HG03575 (cell line): ENCODE data around the gene ANKRD34B.
"Not testable (repeated sequence)": the region's sequence is repeated elsewhere in the genome, so short reads cannot be mapped to it uniquely, and the experiment has no call there.

ENCODE experiments used
- ATAC-seq: cut with Tn5 transposase; IDR thresholded peaks from one replicate; pipeline ENCODE4 v1.9.1; 2021; ENCODE audit not compliant: unreplicated experiment, insufficient number of reproducible peaks, low FRiP score; ENCODE audit errors: extremely low read depth

The ANKRD34B gene

DNA sequence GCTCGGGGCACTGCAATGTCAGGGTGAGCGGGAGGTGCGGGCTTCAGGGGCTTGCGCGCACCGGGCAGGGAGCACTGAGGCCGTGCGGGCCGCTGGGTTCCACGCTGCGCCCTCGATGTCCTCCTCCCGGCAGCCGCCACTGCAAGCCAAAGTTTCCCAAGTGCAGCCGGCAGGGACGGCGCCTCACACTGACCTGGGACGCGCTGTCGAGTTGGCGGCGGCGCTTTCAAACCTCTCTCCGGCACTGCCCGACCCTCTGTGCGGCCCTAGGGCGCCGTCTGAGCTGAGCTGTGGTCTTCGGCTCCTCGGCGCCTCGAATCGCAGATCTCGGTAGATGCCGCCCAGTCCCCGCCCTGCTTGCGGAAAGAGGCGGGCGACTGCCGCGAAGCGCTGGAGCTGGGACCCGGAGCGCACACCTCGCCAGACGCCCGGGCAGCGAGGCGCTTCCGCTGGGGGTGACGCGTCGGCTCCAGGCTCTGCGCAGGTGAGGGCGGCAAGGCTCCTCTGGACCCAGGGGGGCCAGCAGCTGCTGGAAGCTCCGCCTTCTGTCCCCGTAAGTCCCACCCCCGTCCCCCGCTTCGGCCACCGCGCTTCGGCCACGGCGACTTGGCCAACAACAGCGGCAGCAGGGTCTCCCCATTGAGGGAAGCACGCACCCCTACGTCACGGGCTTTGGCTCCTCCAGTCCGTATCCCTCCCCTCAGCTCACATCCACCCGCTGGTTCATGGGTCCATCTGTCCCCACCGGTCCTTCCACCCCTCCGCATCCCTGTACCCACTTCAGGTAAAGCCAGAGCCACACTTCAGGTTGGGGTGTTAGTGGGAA, at the start of gene ANKRD34B:
Gene ANKRD34B (minus strand): TSS at position 320 of the 826 bp plus-strand sequence. CDS start 10,261 bp downstream, outside the sequence.
- ATAC-seq: no peak

GRCh38 chr5:80619086-80619485, 49.0 kb upstream of the ANKRD34B start:
- ATAC-seq: no peak

GRCh38 chr5:80618438-80618837, 48.4 kb upstream of the ANKRD34B start:
- ATAC-seq: no peak

DNA sequence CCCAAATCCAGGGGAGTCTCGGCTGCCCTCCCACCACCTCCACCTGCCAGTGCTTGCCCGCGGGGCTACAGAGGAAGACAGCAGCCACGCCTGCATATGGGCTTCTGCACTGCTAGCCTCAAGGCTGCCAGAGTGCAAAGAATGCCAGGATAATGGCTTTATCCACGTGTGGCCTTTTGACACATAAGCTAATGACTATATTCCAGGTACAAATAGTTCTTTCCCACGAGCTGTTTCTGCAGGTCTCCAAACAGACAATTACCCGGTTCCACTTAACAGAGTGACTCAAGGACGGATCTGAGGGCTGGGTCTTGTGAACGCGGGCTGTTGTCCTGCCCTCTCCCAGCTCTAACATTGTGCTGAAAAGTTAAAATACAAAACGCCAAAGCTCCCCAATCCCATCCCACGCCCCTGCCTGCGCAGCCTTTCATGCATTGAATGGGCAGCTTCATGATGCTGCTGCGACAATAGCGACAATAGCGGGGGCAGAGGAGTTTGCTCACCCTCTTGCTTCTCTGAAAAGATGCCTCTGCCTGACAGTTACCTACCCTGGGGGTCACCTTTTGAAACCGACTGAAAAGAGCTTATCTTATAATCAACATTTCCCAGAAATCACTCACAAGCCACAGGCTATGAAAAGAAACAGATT, 45.3 kb upstream of the ANKRD34B start:
- no peak for ATAC-seq

DNA sequence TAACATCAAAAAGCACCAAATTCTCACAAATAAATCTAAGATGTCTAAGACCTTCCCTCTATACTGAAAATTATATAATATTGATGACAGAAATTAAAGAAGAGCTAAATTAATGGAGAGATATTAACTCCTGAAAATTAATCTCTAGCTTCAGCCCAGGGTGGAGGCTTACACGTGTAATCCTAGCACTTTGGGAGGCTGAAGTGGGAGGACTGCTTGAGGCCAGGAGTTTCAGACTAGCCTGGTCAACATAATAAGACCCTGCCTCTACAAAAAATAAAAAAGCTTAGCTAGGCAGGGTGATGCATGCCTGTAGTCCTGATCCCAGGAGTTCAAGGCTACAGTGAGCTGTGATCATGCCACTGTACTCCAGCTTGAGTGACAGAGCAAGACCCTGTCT, 39.6 kb upstream of the ANKRD34B start:
- ATAC-seq: no peak

DNA sequence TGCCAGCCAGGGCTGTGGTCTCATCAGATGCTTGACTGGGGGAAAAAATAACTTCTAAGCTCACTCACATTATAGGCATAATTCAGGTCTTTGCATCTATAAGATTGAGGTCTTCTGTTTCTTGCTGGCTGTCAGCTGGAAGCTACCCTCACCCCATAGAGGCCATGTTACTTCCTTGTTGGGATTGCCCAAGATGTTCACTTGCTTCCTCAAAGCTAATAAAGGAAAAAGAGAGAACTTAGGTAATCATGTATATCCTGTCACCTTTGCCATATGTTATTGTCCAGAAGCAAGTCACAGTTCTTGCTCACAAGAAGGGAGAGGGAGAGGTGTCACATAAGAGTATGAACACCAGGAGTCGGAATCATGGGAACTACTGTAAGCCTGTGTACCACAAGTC, 38.7 kb upstream of the ANKRD34B start:
- ATAC-seq: no peak

DNA sequence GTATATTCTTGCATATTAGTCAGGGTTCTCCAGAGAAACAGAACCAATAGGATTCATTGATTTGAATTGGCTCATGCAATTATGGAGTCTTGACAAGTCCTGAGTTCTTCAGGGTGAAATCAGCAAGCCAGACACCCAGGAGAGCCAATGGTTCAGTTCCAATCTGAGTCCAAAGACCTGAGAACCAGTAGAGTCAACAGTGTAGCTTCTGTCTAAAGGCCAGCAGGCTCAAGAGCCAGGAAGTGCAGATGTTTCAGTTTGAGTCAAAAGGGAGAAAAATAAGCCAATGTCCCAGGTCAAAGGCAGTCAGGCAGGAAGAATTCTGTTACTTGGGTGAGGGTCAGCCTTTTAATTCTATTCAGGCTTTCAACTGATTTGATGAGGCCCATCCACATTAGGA, 37.8 kb upstream of the ANKRD34B start:
- ATAC-seq: no peak

- no peak for ATAC-seq
Observed at GRCh38 chr5:80607343-80607742, 37.3 kb upstream of the ANKRD34B start.

DNA sequence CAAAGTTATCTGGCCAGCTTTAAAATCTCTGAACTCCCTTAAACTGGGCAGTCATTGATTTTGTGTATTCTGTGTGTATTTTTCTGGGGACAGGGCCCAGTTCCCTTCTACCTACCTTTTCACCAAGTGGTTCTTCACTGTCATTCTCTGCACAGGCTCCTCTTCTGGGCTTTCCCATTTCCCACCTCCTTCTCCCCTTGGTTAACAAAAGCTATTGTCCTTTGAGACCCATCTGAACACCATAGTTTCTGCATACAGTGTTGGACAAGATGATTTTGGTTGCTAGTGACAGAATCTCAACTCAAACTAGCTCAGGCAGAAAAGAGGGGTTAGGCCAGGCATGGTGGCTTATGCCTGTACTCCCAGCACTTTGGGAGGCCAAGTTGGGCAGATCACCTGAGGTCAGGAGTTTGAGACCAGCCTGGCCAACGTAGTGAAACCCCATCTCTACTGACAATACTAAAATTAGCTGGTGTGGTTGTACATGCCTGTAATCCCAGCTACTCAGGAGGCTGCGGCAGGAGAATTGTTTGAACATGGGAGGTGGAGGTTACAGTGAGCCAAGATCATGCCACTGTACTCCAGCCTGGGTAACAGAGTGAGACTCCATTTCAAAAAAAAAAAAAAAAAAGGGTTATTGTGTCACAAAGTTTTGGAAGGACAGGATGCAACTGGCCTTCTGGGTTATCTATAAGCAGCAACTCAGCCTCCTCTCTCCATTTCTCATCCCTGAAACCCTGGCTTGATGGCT, 31.0 kb upstream of the ANKRD34B start:
- ATAC-seq: no peak

DNA sequence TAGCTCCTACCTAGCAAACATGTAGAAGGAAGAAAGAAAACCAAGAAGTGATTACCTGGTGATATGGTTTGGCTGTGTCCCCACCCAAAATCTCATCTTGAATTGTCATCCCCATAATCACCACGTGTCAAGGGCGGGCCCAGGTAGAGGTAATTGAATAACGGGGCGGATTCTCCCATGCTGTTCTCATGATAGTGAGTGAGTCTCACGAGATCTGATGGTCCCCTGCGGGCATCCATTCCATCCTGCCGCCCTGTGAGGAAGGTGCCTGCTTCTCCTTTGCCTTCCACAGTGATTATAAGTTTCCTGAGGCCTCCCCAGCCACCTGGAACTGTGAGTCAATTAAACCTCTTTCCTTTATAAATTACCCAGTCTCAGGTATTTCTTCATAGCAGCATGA, 27.4 kb upstream of the ANKRD34B start:
- ATAC-seq: no peak

DNA sequence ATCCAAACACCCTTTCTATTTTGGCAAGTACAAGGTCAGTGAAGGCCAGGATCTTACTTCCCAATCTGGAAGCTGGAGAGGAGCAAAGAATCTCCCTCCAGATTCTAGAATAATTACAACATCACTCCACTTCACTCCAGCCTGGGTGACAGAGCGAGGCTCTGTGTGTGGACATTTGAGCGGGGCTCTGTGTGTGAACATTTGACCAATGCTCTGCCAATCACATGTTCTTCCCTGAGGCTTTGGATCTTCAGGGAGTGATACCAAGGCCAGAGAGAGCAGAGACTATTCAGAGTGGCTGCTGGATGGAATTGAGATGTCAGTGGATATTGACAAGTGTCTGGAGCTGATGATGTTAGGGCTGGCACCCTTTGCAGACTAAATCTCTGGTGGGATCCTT, 24.7 kb upstream of the ANKRD34B start:
- no peak for ATAC-seq

GRCh38 chr5:80592761-80593160, 22.7 kb upstream of the ANKRD34B start:
- no peak for ATAC-seq

DNA sequence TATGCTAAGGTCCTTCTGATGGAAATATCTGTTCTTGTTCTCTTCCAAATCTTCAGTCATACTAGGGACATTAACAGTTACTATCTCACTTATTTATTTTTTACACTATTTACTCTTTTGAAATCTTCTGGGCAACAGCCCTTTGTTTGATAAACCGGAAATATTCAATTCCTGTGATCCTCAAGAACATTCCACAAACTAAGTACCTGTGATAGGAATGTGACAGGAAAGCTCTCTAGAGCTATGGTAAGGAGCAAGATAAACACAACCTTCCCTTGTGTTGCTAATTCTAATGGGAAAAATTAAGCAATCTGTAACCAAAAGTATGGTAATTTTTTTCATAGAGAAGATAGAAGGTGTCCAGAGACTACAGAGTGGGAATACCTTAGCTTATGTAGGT, 22.0 kb upstream of the ANKRD34B start:
- no peak for ATAC-seq

- ATAC-seq: no peak
Observed at GRCh38 chr5:80591352-80591751, 21.3 kb upstream of the ANKRD34B start.

DNA sequence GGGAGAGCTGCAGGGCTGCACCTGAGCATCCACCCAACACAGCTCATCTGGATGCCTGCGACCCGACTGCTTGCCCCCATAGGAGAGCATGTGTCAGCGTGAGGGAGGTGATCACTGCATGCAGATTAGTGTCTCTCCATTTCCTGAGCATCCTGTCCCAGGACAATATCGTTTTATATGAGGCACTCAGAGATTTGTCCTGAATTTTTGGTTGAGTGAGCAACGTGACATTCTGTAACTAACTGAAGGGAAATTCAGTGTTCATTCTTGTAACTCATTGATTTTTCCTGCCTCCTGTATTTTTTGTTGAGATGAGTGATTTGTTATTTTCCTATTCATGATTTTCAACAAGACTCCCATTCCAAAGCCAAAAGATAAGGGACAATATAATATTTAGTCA, 20.7 kb upstream of the ANKRD34B start:
- no peak for ATAC-seq

GRCh38 chr5:80588858-80589540, 18.9 kb upstream of the ANKRD34B start:
- ATAC-seq: no peak

DNA sequence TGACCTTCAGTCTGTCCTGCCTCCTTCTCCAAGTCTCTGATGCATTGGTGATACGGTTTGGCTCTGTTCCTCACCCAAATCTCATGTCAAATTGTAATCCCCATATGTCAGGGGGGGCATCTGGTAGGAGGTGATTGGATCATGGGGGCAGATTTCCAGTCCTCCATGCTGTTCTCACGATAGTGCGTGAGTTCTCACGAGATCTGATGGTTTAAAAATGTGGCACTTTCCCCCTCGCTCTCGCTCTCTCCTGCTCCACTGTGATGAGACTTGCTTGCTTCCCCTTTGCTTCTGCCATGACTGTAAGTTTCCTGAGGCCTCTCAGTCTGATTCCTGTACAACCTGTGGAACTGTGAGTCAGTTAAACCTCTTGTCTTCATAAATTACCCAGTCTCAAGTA, 14.7 kb upstream of the ANKRD34B start:
- no peak for ATAC-seq

DNA sequence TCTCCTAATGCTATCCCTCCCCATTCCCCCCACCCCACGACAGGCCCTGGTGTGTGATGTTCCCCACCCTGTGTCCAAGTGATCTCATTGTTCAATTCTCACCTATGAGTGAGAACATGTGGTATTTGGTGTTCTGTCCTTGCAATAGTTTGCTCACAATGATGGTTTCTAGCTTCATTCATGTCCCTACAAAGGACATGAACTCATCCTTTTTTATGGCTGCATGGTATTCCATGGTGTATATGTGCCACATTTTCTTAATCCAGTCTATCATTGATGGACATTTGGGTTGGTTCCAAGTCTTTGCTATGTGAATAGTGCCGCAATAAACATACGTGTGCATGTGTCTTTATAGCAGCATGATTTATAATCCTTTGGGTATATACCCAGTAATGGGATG, 10.2 kb upstream of the ANKRD34B start:
- not testable (repeated sequence) for ATAC-seq

DNA sequence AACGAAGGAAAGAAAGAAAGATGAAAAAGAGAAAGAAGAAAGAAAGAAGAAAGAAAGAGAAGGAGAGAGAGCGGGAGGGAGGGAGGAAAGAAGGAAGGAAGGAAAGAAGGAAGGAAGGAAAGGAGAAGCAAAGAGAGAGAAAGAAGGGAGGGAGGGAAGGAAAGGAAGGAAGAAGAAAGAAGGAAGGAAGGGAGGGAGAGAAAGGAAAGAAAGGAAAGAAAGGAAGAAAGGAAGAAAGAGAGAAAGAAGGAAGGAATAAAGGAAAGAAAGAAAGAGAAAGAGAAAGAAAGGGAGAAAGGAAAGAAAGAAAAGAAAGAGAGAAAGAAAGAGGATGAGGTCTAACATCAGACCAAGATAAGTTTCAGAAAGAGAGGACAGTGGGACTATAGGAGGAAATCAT, 9.0 kb upstream of the ANKRD34B start:
- ATAC-seq: no peak
